ENCODE data around the gene UVRAG. TPM values are rescaled to one million over a fixed set of nuclear protein-coding genes. Genes with fewer than 3 reads are reported as not detected.

Gene UVRAG
- total RNA-seq, 1 experiment from 2014 or later = 13.0 TPM

DNA sequence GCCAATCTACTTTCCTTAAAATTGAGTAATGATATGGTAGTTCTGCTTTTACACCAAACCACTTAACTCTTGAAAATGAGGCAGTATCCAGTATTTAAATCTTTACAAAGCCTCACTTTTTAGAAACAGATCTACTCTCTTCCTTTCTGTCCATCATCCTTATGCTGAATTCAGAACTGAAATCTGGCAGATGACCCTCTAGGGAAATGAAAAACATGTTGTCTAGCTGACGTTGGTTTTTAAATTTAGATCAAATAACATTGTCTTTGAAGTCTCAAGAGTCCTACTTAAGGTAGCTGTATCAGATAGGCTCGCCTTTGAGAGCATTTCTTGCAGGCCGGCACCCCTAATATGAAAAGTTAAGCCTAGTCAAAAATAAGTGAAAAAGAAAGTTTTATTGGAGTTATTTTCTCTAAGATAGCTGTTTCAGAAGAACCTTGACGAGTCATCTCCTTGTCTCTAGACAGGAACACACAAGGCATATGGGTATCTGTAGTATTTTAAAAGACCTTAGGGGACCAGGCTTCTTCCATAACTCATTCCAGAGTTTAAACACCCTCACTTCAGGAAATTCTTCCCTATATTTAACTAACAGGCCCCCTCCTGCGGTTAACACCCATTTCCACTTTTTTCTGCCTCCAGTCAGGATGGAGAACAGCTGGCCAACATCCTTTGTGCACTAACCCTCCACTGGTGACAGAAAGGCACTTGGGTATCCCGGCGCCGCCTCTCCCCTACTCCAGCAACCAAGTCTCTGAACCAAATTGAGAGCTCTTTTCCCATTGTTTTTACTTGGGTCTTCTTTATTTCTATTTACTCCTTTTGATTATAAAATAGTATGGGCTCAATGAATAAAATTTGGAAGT, 310.1 kb downstream of the UVRAG start:
- no peak overlapping the region for H3K4me3 ChIP-seq (ENCODE audit: low read length)
- H3K4me1 ChIP-seq (ENCODE audit: insufficient read depth, low read length) = no peaks in the 10 kb centered on the region
- H3K9me3 ChIP-seq (ENCODE audit: low read length) = no peaks in the 10 kb centered on the region
- H3K9me2 ChIP-seq (replicated peaks; ENCODE audit: low read length) = no peaks in the 10 kb centered on the region
- no peaks in the 10 kb centered on the region for H4K20me1 ChIP-seq (ENCODE audit: low read length)
- no peak overlapping the region for H2AFZ ChIP-seq (ENCODE audit: low read length)
- H3K27ac ChIP-seq (ENCODE audit: low read length) = no peak overlapping the region
- no peaks in the 10 kb centered on the region for H3K79me2 ChIP-seq (ENCODE audit: low read length)
- BruUV-seq (replicated peaks) = no TSS peak
- no peak overlapping the region for H3K4me2 ChIP-seq (ENCODE audit: low read length)
- no peaks in the 10 kb centered on the region for H3K36me3 ChIP-seq (ENCODE audit: low read depth, low read length)
- H3F3A ChIP-seq (ENCODE audit: low read length, unreplicated experiment) = no peaks in the 10 kb centered on the region
- TF ChIP-seq EZH2 (IDR thresholded peaks at IDR 0.05; ENCODE audit: low read length, unreplicated experiment) = no peak
- TF ChIP-seq EZH2phosphoT487 (IDR thresholded peaks at IDR 0.05; ENCODE audit: borderline replicate concordance, low read length) = no peak
- TF ChIP-seq, protein P1, sequence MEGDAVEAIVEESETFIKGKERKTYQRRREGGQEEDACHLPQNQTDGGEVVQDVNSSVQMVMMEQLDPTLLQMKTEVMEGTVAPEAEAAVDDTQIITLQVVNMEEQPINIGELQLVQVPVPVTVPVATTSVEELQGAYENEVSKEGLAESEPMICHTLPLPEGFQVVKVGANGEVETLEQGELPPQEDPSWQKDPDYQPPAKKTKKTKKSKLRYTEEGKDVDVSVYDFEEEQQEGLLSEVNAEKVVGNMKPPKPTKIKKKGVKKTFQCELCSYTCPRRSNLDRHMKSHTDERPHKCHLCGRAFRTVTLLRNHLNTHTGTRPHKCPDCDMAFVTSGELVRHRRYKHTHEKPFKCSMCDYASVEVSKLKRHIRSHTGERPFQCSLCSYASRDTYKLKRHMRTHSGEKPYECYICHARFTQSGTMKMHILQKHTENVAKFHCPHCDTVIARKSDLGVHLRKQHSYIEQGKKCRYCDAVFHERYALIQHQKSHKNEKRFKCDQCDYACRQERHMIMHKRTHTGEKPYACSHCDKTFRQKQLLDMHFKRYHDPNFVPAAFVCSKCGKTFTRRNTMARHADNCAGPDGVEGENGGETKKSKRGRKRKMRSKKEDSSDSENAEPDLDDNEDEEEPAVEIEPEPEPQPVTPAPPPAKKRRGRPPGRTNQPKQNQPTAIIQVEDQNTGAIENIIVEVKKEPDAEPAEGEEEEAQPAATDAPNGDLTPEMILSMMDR (conservative IDR thresholded peaks at IDR 0.05; ENCODE audit: low read depth, low read length) = no peak
- ChIA-PET CTCF (no interaction called here), POLR2A (ENCODE audit: unreplicated experiment) (no interaction called here)
- H3K9ac ChIP-seq (ENCODE audit: low read length) = no peak overlapping the region
- H3K27me3 ChIP-seq (ENCODE audit: low read length) = no peaks in the 10 kb centered on the region
- no peak for DNase-seq
- intact Hi-C loops (cut with micrococcal nuclease) = no loop called here
- no peak for ATAC-seq

DNA sequence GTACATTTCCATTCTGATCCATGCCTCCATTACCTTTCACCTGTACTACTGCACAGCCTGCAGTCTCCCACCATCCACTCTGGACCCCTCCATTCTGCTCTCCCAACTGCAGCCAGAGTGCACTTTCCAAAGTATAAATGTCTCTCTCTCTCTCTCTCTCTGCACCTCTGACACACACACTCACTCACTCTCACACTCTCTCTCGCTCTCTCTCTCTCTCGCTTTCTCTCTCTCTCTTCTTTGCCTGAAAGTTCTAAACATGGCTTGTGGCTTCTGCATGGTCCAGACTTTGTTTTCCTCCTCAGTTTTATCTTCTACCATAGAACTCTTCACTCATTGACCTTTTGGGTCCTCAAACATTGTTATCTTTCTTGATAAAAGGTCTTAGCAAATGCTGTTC, 314.7 kb downstream of the UVRAG start:
- intact Hi-C loops (cut with micrococcal nuclease) = no loop called here
- ChIA-PET POLR2A (ENCODE audit: unreplicated experiment) (no interaction called here), CTCF (no interaction called here)
- no peak overlapping the region for H3K27ac ChIP-seq (ENCODE audit: low read length)
- H3K4me3 ChIP-seq (ENCODE audit: low read length) = no peak overlapping the region
- DNase-seq (no peak), ATAC-seq (no peak)
- H3K4me2 ChIP-seq (ENCODE audit: low read length) = no peak overlapping the region
- H3K27me3 ChIP-seq (ENCODE audit: low read length) = no peaks in the 10 kb centered on the region
- H3K9me3 ChIP-seq (ENCODE audit: low read length) = no peaks in the 10 kb centered on the region
- H3K4me1 ChIP-seq (ENCODE audit: insufficient read depth, low read length) = no peaks in the 10 kb centered on the region
- BruUV-seq (replicated peaks) = no TSS peak
- H4K20me1 ChIP-seq (ENCODE audit: low read length) = no peaks in the 10 kb centered on the region
- H3K79me2 ChIP-seq (ENCODE audit: low read length) = no peaks in the 10 kb centered on the region
- TF ChIP-seq EZH2phosphoT487 (IDR thresholded peaks at IDR 0.05; ENCODE audit: borderline replicate concordance, low read length) = no peak
- TF ChIP-seq EZH2 (IDR thresholded peaks at IDR 0.05; ENCODE audit: low read length, unreplicated experiment) = no peak
- TF ChIP-seq, protein P1 (conservative IDR thresholded peaks at IDR 0.05; ENCODE audit: low read depth, low read length) = no peak
- no peaks in the 10 kb centered on the region for H3F3A ChIP-seq (ENCODE audit: low read length, unreplicated experiment)
- no peak overlapping the region for H2AFZ ChIP-seq (ENCODE audit: low read length)
- H3K9me2 ChIP-seq (replicated peaks; ENCODE audit: low read length) = no peaks in the 10 kb centered on the region
- no peaks in the 10 kb centered on the region for H3K36me3 ChIP-seq (ENCODE audit: low read depth, low read length)
- no peak overlapping the region for H3K9ac ChIP-seq (ENCODE audit: low read length)

DNA sequence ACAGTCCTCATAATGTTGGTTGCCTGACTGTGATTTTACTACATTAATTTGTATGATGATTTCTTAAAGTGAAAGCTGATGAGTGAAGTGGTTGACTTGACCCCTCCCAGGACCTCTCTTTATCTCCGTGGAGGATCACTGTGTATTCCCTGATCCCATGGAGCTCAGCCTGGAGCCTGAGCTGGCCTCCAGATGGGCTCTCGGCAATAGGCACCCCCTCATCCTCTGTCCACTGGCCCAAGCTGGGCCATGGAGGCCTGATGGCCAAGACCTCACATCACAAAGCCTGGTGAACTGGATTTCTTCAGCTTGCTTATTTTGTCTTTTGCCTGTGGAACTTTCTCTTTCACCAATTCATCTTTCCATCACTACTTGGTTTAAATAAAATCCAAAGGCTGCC, 316.1 kb downstream of the UVRAG start:
- intact Hi-C loops (cut with micrococcal nuclease) = no loop called here
- no peaks in the 10 kb centered on the region for H3K36me3 ChIP-seq (ENCODE audit: low read depth, low read length)
- no peak overlapping the region for H3K4me3 ChIP-seq (ENCODE audit: low read length)
- H3K4me2 ChIP-seq (ENCODE audit: low read length) = no peak overlapping the region
- H3K4me1 ChIP-seq (ENCODE audit: insufficient read depth, low read length) = no peaks in the 10 kb centered on the region
- TF ChIP-seq EZH2phosphoT487 (IDR thresholded peaks at IDR 0.05; ENCODE audit: borderline replicate concordance, low read length) = no peak
- TF ChIP-seq EZH2 (IDR thresholded peaks at IDR 0.05; ENCODE audit: low read length, unreplicated experiment) = no peak
- TF ChIP-seq, protein P1 (conservative IDR thresholded peaks at IDR 0.05; ENCODE audit: low read depth, low read length) = no peak
- no peaks in the 10 kb centered on the region for H3K9me3 ChIP-seq (ENCODE audit: low read length)
- ATAC-seq = no peak
- H3K9me2 ChIP-seq (replicated peaks; ENCODE audit: low read length) = no peaks in the 10 kb centered on the region
- no peak overlapping the region for H3K9ac ChIP-seq (ENCODE audit: low read length)
- ChIA-PET POLR2A (ENCODE audit: unreplicated experiment) (no interaction called here), CTCF (no interaction called here)
- no peaks in the 10 kb centered on the region for H3K79me2 ChIP-seq (ENCODE audit: low read length)
- H3K27ac ChIP-seq (ENCODE audit: low read length) = no peak overlapping the region
- no peak for DNase-seq
- H2AFZ ChIP-seq (ENCODE audit: low read length) = no peak overlapping the region
- H3F3A ChIP-seq (ENCODE audit: low read length, unreplicated experiment) = no peaks in the 10 kb centered on the region
- no TSS peak for BruUV-seq (replicated peaks)
- H3K27me3 ChIP-seq (ENCODE audit: low read length) = no peaks in the 10 kb centered on the region
- H4K20me1 ChIP-seq (ENCODE audit: low read length) = no peaks in the 10 kb centered on the region

All from PC-3 (cell line).